GM19467 (cell line): ENCODE results near the gene GNA15.

Source experiments
- ATAC-seq: cut with Tn5 transposase; IDR thresholded peaks from one replicate; pipeline ENCODE4 v1.9.1; 2021; ENCODE audit warnings: mild to moderate bottlenecking, moderate library complexity; ENCODE audit not compliant: unreplicated experiment

GNA15 gene

GRCh38 chr19:3119693-3120380 lies 16.0 kb upstream of the GNA15 start:
- ATAC-seq = no peak

GRCh38 chr19:3120611-3121276 lies 15.1 kb upstream of the GNA15 start:
- no peak for ATAC-seq

- no peak for ATAC-seq
Observed at GRCh38 chr19:3121396-3121795, 14.4 kb upstream of the GNA15 start.

- no peak for ATAC-seq
Observed at GRCh38 chr19:3121821-3122511, 13.9 kb upstream of the GNA15 start.

GRCh38 chr19:3122512-3122870 lies 13.3 kb upstream of the GNA15 start:
- no peak for ATAC-seq

DNA sequence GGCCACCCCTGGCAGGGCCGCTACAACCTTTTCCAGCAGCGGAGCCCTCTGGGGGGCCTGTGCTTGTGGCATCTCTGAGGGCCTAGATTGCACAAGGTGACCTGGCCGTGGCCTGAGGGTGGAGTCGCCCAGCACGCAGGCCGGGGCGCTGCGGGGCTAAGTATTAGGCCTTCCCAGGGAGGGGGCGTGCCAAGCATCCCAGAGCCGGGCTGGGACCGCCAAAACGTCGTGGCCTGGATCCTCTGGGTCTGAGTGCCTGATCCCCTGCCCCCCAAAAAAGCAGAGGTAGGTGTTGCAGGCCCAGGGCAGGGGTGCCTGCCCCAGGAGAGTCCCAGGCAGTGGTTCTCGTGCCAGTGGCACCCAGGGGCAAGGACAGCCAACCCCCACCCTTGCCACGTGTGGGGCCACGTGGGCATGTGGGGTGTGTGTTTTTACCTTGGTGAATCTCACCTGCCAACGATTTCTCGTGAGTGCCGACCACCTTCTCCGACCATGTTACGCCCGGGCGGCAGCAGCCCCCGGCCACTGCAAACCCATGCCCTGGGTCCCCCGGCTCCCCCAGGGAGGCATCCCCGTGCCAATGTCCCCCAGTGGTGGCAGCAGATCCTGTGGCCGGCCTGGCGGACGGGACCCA lies 12.6 kb upstream of the GNA15 start:
- no peak for ATAC-seq

DNA sequence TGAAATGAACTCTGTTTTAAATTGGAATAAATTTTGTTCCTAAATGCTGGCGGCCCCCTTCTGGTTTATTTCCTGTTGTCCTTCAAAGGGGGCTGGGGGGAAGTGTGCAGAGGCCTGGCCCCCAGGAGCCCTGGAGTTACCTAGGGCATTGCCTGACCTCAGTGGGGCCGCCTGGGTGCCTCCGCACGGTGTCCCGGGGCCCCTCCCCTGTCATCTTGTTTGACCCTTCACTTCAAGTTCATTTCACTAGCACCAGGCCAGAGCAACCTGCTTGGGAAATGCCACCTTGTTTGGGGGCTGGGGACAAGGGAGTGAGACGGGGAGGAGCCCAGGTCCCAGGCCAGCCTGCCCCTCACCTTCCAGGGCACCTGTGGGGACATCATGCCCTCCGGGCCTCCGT lies 11.9 kb upstream of the GNA15 start:
- ATAC-seq = no peak

DNA sequence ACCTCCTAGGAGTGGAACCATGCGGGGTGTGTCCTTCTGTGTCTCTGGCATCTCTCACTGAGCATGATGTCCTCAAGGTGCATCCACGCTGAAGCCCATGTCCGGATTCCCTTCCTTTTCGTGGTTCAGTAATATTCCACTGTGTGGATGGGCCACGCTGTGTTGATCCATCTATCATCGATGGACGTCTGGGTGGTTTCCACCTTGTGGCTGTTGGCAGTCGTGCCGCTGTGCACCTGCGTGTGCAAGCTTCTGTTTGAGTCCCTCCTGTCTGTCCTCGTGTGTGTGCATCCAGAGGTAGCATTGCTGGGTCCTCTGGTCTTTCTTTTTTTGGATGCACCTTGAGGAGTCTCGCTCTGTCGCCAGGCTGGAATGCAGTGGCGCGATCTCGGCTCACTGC lies 11.2 kb upstream of the GNA15 start:
- no peak for ATAC-seq

- ATAC-seq = no peak
Observed at GRCh38 chr19:3125900-3126524, 9.8 kb upstream of the GNA15 start.

DNA sequence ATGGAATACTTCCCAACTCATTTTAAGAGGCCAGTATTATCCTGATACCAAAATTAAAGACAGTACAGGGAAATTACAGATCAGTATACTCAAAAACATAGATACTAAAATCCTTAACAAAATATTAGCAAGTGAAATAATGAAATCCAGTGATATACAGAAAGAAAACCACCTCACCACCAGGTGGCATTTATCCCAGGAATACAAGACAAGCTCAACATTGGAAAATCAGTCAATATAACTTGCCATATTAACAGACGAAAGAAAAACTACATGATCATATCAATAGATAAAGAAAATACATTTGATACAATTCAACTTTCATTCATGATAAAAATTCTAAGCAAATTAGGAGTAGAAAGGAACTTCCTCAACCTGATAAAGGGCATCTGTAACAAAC lies 6.7 kb upstream of the GNA15 start:
- ATAC-seq = no peak

DNA sequence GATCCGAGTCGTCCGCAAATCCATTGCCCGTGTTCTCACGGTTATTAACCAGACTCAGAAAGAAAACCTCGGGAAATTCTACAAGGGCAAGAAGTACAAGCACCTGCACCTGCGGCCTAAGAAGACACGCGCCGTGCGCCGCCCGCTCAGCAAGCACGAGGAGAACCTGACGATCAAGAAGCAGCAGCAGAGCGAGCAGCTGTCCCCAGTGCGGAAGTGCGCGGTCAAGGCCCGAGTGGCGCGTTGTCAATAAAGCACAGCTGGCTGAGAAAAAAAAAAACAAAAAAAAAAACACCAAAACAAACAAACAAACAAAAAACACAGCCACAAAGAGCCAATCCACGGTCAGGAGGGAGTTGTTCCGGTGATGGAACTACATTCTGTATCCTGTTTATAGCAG lies 4.7 kb upstream of the GNA15 start:
- no peak for ATAC-seq

DNA sequence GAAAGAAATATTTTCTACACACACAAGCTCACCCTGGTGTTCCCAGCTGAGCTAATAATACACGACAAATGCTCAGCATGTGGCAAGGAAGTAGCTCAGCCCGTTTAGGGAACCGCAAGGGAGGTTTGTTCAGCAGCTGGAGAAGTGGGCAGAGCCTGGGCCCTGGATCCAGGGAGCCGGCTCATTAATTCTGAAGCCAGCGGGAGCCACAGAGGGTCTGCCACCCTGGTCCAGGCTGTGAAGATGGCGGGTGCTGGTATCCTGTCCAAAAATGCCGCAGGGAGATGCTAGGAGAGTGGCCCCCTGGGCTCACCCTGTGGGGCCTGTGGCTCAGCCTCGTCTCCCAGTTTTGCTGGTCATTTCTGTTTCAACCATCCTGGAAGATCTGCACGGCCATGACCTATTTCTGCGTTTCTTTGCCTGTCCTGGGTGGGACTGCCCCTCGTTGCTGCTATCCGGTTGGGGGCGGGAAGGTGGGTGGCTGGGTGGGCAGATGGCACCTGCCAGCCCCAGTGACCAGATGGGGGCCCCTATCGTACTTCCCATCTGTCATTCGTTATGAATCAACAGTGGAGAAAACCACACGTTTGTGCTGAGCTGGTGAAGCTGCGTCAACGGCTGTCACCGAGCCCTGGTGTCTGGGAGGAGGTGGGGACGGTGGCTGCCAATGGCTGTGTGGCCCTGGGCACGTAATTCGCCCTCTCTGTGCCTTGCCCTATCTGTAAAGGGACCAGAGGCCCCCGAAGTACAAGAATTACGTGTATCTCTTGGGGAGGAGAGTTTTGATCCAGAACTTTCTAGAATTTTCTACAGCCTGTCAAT lies 2.7 kb upstream of the GNA15 start:
- no peak for ATAC-seq

DNA sequence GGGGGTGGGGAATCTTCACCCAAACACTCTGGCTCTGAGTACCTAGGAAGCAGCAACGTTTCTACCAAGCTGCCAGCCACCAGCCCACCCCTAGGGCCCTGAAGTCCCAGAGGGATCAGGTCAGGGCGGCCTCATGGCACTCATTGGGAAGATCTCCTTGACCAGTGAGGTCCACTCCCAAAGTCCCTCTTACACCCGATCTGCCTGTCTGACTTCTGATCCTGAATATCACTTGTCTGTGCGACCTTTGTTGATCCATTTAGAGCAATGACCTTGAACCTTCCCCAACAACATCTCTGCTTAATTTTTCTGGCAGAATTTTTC lies 2.1 kb upstream of the GNA15 start:
- no peak for ATAC-seq

DNA sequence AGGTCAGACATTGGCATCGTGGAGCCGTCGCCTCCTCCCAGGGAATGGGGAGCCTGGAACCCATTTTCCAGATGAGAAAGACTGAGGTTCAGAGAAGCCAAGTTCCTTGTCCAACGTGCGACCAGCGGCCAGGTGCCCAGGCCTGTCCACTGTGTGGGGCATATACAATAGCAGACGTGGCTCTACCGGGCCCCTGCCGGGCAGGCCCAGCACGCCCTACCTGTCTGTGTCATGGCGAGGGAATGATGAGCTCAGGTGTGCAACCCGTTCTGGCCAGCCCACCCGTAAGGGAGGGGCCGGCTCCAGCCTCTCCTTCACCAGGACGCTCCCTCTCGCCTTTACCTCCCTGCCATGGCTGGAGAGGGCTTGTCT lies 837 bp downstream of the GNA15 start:
- no peak for ATAC-seq

- ATAC-seq = no peak
Observed at GRCh38 chr19:3137119-3137518, 1.3 kb downstream of the GNA15 start.

- no peak for ATAC-seq
Observed at GRCh38 chr19:3138268-3138667, 2.4 kb downstream of the GNA15 start.

DNA sequence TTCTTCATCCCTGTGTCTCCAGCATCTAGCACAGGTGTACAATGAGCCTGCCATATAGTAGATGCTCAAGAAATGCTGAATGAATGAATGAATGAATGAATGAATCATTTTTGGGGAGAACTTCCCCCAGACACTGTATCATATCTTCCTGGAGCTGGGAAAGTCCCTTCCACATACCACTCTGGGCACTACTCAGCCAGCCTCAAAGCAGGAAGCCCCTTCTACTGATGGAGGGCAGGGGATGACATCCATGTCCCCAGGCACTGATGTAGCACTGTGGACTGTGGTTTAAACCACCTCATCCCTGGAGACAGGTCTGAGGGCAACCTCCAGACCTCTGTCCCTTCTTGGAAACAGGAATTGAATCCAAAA lies 4.8 kb downstream of the GNA15 start:
- no peak for ATAC-seq

DNA sequence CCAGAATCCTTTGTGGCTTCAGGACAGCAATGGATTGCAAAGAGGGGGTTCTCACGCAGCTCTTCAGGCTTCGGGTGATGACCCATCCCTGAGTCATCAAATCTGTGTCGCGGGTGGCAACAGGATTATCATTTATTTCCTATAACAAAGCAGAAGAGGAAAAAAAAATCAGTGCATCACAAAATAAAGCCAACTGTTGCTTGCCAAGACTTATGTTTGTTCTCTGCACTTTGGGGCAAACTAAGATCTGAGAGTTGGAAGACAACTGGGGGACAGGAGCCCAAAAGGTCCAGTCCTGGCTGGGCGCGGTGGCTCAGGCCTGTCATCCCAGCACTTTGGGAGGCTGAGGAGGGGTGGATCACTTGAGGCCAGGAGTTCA lies 6.4 kb downstream of the GNA15 start:
- no peak for ATAC-seq

DNA sequence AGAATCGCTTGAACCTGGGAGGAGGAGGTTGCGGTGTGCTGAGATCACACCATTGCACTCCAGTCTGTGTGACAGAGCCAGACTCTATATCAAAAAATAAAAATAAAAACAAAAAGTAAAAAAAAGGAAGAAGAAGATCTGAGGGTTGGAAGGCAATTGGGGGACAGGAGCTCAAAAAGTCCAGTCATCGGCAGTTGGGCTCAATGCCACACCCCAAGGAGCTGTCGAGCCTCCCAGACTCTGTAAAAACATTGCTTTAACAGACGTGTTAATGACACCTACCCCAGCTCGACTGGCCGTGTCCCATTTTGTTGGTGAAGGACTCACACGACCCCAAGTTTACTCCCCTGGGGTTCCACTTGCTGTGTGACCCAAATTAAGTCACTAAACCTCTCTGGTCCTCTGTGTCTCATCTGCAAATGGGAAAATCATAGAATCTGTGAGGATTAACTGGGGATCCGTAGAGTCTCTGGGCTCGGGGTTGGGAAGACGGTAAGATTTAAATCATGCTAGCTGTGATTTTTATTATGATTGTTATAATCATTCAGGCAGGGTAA lies 7.0 kb downstream of the GNA15 start:
- ATAC-seq = no peak

GRCh38 chr19:3145909-3146676 lies 10.3 kb downstream of the GNA15 start:
- ATAC-seq = no peak
